ENCODE data around the gene CDKL2.

DNA sequence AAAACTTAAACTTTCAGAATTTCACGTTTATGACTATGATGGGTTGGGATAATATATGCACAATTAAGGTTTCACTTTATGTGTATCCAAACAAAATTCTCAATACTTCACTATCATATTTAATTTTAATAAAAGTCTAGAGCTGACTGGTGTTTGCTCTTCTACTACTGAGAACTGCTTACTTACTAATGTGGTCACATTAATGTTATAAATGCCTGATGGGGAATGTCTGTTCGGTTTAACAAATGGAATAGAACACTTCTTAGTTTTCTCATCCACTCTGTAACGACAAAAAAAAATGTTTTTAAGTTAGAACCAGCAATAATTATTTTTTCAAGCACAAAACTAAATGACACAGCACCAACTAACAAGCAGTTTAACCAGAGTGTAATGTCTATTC lies 34.3 kb downstream of the CDKL2 start:
- TF ChIP-seq, protein P1, sequence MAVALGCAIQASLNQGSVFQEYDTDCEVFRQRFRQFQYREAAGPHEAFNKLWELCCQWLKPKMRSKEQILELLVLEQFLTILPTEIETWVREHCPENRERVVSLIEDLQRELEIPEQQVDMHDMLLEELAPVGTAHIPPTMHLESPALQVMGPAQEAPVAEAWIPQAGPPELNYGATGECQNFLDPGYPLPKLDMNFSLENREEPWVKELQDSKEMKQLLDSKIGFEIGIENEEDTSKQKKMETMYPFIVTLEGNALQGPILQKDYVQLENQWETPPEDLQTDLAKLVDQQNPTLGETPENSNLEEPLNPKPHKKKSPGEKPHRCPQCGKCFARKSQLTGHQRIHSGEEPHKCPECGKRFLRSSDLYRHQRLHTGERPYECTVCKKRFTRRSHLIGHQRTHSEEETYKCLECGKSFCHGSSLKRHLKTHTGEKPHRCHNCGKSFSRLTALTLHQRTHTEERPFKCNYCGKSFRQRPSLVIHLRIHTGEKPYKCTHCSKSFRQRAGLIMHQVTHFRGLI (CRISPR knock-in tag; IDR thresholded peaks at IDR 0.05): no peak
- TF ChIP-seq, protein P2, sequence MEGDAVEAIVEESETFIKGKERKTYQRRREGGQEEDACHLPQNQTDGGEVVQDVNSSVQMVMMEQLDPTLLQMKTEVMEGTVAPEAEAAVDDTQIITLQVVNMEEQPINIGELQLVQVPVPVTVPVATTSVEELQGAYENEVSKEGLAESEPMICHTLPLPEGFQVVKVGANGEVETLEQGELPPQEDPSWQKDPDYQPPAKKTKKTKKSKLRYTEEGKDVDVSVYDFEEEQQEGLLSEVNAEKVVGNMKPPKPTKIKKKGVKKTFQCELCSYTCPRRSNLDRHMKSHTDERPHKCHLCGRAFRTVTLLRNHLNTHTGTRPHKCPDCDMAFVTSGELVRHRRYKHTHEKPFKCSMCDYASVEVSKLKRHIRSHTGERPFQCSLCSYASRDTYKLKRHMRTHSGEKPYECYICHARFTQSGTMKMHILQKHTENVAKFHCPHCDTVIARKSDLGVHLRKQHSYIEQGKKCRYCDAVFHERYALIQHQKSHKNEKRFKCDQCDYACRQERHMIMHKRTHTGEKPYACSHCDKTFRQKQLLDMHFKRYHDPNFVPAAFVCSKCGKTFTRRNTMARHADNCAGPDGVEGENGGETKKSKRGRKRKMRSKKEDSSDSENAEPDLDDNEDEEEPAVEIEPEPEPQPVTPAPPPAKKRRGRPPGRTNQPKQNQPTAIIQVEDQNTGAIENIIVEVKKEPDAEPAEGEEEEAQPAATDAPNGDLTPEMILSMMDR (IDR thresholded peaks at IDR 0.05 in 2 of 3, conservative IDR thresholded peaks at IDR 0.05 in 1 of 3; ENCODE audit: insufficient read depth in 2 of 3, low read depth in 1 of 3, low read length in 3 of 3): no peak
- TF ChIP-seq, protein P3, sequence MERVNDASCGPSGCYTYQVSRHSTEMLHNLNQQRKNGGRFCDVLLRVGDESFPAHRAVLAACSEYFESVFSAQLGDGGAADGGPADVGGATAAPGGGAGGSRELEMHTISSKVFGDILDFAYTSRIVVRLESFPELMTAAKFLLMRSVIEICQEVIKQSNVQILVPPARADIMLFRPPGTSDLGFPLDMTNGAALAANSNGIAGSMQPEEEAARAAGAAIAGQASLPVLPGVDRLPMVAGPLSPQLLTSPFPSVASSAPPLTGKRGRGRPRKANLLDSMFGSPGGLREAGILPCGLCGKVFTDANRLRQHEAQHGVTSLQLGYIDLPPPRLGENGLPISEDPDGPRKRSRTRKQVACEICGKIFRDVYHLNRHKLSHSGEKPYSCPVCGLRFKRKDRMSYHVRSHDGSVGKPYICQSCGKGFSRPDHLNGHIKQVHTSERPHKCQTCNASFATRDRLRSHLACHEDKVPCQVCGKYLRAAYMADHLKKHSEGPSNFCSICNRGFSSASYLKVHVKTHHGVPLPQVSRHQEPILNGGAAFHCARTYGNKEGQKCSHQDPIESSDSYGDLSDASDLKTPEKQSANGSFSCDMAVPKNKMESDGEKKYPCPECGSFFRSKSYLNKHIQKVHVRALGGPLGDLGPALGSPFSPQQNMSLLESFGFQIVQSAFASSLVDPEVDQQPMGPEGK (CRISPR knock-in tag; IDR thresholded peaks at IDR 0.05; ENCODE audit: borderline replicate concordance): no peak
- TF ChIP-seq, protein P4, sequence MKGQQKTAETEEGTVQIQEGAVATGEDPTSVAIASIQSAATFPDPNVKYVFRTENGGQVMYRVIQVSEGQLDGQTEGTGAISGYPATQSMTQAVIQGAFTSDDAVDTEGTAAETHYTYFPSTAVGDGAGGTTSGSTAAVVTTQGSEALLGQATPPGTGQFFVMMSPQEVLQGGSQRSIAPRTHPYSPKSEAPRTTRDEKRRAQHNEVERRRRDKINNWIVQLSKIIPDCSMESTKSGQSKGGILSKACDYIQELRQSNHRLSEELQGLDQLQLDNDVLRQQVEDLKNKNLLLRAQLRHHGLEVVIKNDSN (CRISPR knock-in tag; IDR thresholded peaks at IDR 0.05): no peak
- TF ChIP-seq EP300 (IDR thresholded peaks at IDR 0.05; ENCODE audit: low read length): no peak
- TF ChIP-seq, protein P5, sequence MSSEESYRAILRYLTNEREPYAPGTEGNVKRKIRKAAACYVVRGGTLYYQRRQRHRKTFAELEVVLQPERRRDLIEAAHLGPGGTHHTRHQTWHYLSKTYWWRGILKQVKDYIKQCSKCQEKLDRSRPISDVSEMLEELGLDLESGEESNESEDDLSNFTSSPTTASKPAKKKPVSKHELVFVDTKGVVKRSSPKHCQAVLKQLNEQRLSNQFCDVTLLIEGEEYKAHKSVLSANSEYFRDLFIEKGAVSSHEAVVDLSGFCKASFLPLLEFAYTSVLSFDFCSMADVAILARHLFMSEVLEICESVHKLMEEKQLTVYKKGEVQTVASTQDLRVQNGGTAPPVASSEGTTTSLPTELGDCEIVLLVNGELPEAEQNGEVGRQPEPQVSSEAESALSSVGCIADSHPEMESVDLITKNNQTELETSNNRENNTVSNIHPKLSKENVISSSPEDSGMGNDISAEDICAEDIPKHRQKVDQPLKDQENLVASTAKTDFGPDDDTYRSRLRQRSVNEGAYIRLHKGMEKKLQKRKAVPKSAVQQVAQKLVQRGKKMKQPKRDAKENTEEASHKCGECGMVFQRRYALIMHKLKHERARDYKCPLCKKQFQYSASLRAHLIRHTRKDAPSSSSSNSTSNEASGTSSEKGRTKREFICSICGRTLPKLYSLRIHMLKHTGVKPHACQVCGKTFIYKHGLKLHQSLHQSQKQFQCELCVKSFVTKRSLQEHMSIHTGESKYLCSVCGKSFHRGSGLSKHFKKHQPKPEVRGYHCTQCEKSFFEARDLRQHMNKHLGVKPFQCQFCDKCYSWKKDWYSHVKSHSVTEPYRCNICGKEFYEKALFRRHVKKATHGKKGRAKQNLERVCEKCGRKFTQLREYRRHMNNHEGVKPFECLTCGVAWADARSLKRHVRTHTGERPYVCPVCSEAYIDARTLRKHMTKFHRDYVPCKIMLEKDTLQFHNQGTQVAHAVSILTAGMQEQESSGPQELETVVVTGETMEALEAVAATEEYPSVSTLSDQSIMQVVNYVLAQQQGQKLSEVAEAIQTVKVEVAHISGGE (CRISPR knock-in tag; IDR thresholded peaks at IDR 0.05): no peak

Data from K562 (cell line).